GM21367 (cell line): ENCODE results near the gene PPP1CA.
"Not testable (repeated sequence)": the region's sequence is repeated elsewhere in the genome, so short reads cannot be mapped to it uniquely, and the experiment has no call there.

Experiments used
- ATAC-seq: cut with Tn5 transposase; IDR thresholded peaks from one replicate; pipeline ENCODE4 v1.9.1; 2021; ENCODE audit not compliant: unreplicated experiment

Gene PPP1CA

DNA sequence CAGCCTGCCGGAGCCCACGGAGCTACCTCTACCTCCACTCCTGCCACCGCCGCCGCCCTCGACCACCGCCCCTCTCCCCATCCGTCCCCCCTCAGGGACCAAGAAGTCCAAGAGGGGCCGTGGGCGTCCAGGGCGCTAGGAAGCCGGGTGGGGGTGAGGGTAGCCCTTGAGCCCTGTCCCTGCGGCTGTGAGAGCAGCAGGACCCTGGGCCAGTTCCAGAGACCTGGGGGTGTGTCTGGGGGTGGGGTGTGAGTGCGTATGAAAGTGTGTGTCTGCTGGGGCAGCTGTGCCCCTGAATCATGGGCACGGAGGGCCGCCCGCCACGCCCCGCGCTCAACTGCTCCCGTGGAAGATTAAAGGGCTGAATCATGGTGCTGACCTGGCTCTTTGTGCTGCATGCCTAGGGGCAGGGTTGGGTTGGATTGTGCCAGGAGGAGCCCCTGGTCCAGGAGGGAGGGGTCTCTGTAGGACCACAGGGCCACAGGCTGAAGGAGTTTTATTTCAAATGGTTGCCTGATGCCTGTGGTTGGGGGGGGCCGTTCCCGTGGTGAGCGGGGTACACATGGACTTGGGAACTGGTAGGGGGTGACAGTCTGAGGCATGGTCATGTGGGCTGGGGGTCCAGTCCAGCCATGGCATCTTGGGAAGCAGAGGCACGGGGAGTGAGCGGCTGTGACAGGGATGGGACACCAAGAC is 33.5 kb upstream of the PPP1CA start:
- ATAC-seq: no peak

DNA sequence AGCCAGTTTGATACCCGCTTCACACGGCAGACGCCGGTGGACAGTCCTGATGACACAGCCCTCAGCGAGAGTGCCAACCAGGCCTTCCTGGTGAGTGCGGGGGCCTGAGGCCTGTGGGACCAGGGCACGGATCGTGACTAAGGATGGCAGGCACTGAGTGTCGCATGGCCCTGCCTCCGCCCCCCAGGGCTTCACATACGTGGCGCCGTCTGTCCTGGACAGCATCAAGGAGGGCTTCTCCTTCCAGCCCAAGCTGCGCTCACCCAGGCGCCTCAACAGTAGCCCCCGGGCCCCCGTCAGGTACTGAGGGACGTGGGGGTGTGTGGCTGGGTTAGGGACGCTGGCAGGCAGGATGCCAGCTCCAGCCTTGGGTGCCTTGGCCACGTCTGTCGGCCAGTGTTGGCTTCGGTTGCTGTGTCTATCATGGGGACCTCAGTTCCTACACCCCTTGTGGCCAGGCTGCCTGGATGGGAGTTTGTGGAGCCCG is 32.8 kb upstream of the PPP1CA start:
- ATAC-seq: no peak

DNA sequence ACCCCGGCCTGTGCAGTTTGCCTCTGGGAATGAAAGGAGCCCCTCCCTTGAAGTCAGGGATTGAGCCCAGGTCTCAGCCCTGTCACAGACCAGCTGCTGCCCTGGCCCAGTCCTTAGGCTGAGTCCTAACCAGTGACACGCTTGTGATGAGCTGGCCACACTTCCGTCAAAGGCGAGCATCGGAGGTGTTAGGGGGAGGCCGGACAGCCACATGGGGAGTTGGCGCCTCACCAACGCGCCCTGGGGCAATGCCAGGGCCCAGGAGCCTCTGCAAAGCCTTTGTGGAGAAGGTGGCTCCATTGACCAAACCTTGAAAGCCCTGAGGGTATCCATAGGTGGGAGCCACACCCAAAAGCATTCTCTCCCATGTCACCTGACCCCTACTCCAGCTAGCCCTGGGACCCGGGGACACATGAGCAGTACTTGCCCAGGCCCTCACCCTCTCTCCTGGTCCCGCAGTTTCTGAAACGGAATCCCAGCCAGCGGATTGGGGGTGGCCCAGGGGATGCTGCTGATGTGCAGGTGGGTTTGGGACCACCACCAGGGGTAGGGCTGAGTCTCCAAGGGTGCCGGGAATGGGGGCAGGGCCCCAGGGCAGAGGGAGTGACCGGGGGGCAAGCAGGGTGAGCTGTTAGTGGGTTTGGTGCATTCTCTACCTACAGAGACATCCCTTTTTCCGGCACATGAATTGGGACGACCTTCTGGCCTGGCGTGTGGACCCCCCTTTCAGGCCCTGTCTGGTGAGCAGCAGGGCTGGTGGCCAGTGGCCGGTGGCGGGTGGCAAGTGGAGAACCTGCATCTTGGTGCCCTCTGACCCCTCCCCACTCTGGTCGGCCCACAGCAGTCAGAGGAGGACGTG is 32.1 kb upstream of the PPP1CA start:
- ATAC-seq: no peak

DNA sequence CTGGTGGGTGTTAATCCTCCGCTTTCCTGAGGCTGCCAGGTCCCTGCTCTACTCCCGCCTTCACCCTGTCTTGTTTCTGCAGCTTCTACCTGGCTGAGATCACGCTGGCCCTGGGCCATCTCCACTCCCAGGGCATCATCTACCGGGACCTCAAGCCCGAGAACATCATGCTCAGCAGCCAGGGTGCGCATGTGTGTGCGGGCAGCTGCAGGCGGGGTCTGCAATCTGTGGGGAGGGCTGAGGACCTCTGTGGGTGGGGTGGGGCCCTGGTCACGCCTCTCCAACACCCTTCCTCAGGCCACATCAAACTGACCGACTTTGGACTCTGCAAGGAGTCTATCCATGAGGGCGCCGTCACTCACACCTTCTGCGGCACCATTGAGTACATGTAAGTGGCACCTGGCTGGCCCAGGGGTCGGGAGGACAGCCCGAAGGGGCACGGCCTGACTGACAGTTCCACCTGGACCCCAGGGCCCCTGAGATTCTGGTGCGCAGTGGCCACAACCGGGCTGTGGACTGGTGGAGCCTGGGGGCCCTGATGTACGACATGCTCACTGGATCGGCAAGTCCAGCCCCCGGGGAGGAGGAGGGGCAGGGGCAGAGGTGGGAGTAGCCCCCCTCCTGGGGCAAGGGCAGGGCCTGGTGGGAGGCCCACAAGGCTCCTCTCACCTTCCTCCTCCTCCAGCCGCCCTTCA is 31.1 kb upstream of the PPP1CA start:
- no peak for ATAC-seq

DNA sequence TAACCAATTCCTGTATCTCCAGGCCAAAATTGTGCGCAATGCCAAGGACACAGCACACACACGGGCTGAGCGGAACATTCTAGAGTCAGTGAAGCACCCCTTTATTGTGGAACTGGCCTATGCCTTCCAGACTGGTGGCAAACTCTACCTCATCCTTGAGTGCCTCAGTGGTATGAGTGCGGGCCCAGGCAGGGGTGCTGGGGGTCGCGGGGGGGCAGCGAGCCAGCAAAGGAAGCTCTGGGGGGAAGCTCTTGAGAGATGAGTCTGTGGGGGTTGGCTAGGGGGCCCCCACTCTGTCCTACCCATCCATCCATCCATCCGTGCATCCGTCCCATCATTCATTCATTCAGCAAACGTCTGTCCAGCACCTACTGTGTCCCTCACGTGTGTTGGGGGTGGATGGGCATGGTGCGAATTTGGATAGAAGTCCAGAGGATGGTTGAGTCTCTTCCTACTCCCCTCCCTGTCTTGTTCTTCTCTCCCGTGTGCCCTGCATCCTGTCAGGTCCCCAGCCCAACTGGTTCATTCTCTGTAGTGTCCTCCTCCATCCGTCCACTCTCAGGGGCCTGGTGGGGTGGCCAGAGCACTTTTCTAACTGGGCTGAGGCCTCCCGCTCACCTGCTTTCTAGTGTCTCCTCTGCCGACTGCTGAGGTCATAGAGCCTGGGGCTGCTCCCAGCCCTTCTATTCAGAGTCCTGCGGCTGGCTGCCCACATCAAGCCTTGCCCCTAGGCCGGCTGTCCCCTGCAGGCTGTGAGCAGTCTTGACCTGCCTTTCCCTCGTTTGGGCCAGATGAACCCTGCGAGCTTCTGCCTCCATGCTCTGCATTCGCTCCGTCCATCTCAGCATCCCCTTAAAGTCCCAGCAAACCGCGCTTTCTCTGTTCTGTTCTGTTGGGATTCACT is 29.9 kb upstream of the PPP1CA start:
- no peak for ATAC-seq

DNA sequence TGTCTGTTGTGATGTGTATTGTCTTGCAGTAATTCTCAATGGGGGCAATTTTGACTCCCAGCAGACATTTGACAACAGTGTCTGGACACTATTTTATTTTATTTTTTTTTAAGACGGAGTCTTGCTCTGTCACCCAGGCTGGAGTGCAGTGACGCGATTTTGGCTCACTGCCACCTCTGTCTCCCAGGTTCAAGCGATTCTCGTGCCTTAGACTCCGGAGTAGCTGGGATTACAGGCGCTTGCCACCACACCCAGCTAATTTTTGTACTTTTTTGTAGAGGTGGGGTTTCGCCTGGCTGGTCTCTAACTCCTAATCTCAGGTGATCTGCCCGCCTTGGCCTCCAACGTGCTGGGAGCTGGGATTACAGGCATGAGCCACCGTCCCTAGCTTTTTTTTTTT is 28.1 kb upstream of the PPP1CA start:
- no peak for ATAC-seq

DNA sequence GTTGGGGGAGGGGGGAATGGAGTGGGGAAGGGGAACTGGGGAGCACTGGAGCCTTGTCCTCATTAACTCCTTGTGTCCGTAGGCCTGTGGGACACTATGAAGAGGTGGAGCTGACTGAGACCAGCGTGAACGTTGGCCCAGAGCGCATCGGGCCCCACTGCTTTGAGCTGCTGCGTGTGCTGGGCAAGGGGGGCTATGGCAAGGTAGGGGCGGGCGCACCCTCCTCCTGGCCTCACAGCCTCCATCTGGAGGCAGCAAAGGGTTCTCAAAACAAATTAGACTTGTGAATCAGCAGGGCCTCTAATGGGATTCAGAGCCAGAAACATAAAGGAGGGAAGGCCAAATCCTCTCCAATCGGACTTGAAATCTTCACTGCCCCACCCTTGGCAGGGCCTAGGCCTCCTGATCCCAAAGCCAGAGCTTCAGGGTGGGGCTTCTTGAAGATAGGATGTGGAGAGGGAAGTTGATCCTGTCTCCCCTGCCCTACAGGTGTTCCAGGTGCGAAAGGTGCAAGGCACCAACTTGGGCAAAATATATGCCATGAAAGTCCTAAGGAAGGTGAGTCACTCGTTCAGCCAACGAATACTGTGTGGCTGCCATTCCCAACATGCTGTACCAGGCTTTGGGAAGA is 27.5 kb upstream of the PPP1CA start:
- no peak for ATAC-seq

DNA sequence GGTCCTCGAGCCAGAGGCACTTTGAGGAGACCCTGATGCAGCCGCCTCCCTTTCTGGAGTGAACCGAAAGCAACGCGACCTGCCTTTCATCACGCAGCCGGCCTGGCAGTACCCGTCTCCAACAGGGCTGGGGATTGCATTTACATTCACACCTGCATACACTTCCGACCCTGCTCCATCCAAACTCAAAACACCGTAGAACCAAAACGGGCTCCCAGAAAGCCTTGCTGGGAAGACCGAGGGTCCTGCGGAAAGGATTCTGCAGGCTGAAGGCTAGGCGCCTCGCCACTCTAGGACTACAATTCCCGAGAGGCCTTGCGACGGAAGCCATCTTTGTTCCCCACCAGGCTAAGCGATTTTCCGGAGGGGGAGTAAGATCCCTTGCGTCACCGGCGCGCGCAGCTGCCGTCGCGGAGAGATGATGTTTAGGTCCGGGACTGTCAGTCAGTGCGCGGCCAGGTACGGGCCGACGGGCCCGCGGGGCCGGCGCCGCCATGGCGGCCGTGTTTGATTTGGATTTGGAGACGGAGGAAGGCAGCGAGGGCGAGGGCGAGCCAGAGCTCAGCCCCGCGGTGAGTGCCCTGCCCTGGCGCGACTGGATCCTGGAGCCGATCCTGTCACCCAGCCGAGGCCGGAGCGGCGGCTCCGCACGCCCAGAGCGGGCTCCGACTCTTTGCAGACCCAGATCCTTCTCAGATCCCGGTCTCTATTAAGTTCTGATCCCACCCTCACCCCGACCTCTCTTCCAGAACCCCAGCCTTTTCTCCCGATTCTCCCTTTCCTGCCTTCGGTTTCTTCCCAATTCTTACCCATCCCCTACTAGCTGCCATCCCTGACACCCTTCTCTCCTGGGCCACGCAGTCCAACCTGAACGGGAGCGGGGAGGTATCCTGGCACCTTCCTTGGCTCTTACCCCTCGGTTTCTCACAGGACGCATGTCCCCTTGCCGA is 26.7 kb upstream of the PPP1CA start, which contains the start of gene RPS6KB2:
RPS6KB2 (plus strand) TSS at position 443 of the 950 bp plus-strand sequence; CDS start at position 495, 52 bp downstream.
- peak; percentile 74 for ATAC-seq

DNA sequence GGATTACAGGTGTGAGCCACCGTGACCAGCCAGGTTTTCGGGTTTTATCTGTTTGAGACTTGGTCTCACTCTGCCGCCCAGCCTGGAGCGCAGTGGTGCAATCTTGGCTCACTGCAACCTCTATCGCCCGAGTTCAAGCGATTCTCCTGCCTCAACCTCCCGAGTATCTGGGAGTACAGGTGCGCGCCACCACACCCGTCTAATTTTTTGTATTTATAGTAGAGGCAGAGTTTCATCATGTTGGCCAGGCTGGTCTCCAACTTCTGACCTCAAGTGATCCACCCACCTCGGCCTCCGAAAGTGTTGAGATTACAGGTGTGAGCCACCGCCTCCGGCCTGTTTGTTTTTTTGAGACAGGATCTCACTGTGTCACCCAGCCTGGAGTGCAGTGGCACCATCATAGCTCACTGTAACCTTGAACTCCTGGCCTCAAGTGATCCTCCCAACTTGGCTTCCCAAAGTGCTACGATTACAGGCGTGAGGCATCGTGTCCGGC is 25.8 kb upstream of the PPP1CA start:
- not testable (repeated sequence) for ATAC-seq

DNA sequence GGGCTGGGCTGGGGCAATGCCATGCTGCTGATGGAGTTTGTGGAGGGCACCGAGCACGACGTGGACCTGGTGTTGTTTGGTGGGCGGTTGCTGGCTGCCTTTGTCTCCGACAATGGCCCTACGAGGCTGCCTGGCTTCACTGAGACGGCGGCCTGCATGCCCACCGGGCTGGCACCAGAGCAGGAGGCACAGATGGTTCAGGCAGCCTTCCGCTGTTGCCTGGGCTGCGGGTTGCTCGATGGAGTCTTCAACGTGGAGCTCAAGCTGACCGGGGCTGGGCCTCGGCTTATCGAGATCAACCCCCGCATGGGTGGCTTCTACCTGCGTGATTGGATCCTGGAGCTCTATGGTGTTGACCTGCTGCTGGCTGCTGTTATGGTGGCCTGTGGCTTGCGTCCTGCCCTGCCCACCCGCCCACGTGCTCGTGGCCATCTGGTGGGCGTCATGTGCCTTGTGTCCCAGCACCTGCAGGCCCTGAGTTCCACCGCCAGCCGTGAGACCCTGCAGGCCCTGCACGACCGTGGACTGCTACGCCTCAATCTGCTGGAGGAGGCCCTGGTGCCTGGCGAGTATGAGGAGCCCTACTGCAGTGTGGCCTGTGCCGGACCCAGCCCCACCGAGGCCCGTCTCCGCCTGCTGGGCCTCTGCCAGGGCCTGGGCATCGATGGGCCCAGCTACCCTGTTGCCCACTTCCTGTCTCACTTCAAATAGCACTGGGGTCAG is 22.4 kb upstream of the PPP1CA start:
- ATAC-seq: no peak

DNA sequence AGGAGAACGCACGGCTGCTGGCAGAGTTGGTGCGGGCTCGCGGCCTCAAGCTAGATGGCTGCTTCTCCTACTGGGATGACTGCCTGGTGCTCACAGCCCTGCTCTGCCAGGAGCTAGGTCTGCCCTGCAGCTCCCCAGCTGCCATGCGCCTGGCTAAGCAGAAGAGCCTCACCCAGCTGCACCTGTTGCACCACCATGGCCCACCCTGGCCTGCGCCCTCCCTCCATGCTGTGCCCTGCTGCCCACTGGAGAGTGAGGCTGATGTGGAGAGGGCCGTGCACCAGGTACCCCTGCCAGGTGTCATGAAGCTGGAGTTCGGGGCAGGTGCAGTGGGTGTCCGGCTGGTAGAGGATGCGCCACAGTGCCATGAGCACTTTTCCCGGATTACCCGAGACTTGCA is 21.8 kb upstream of the PPP1CA start:
- no peak for ATAC-seq

DNA sequence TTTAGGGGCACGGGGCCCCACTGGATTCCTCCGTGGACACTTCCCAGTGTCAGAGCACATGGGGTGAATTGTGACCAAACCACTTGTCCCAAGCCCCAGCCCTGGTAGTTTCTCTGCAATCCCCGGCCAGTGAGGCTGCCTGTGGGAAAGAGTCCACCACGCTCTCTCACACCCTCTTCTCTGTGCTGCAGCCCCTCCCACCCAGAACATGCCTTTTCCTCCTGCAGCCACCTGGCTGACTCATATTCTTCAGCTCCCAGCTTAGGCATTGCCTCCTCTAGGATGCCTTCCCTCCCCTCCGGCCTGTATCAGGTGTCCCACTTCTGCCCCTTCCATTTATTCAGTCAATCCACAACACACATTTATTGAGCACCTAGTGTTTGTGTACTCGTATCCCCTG is 21.2 kb upstream of the PPP1CA start:
- no peak for ATAC-seq

DNA sequence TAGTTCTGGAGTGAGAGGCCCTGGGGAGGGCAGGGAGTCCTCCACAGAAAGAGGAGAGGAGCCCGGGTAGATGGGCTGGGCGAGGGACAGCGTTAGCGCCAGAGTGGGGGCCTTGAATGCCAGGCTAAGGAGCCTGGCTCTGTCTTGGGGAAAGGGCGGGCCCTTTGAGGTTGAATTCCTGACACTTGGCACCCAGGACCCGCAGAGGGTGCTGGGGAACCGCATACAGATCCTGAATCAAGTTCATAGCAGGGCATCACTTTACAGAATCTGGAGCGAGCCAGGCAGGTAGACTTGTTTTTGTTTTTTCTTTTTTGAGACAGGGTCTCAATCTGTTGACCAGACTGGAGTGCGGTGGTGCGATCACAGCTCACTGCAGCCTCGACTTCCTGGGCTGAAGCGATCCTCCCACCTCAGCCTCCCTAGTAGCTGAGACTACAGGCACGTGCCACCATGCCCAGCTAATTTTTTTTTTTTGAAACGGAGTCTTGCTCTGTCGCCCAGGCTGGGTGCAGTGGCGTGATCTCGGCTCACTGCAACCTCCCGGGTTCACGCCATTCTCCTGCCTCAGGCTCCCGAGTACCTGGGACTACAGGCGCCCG is 19.9 kb upstream of the PPP1CA start:
- ATAC-seq: no peak

DNA sequence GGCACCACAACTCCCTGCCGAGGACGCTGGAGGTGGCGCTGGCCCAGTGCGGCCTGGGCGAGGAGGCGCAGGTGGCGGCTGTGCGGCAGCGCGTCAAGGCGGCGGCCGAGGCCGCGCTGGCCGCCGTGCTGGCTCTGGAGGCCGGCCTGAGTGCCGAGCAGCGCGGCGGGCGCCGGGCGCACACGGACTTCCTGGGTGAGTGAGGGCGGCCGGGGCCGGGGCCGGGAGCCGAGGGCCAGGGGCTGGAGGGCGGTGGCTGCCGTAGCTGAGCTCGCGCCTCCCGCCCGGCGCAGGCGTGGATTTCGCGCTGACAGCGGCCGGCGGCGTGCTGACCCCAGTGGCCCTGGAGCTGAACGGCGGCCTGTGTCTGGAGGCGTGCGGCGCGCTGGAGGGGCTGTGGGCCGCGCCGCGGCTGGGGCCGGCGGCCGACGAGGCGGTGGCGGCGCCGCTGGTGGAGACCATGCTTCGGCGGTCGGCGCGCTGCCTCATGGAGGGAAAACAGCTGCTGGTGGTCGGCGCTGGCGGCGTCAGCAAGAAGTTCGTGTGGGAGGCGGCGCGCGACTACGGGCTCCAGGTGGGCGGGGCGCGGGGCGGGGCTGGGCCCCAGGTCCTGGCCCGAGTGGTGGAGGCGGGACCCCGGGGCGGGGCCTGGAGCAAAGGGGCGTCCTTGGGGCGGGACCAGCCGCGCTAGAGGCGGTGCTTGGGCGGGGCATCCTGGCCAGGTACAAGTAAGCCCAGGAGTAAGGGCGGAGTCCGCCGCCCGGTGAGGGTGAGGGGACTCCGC is 19.2 kb upstream of the PPP1CA start:
- peak; percentile 72 for ATAC-seq

DNA sequence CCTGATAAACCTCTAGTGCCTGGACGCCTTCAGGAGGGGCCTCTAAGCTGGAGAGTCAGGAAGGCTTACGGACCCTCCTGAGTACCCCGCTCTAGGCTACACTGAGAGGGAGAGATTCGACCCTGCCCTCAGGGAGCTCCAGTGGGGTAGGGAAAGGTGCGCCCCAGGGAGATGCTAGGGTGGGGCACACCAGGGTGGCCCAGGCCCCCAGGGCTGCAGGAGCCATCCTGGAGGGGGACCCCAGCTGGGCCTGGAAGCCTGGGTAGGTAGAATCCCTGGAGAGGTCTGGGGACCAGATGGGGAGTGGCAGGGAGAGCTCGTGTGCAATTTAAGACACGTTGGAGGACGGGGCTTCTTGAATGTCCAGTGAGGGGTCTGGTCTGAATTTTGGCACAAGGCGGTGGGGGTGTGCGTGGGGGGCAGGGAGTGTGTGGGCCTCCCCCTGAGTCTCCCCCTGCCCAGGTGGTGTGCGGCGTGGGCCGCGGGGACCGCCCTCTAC is 18.5 kb upstream of the PPP1CA start:
- ATAC-seq: no peak

DNA sequence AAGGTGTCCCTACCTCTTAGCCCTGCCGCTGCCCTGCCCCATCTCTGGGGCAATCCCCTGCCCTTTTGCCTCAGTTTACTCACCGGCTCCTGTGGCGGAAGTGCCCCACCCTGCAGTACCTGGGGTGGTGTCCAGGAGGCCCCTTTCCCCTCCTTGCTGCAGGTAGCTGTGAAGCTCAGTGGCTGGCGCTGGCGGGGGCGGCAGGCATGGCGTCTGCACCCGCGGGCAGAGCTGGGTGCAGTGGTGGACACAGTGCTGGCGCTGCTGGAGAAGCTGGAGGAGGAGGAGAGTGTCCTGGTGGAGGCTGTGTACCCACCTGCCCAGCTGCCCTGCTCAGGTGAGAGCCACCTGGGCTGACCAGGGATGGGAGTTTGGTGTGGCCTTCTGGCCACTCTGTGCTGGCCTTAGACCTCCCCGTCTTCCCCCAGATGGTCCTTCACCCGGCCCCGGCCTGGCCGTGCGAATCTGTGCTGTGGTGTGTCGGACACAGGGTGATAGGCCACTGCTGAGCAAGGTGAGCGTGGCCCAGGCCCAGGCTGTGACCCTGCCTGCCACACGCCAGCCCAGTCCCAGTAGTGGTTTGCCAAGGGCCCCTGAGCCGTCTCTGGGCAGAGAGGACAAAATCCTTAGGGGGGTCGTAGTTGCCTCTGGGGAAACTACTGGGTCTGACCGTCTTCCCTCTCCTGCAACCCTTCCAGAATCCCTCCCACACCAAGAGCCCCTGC is 17.8 kb upstream of the PPP1CA start:
- ATAC-seq: no peak
